Activated T-cell treated with anti-CD3 and anti-CD28 coated beads, Interleukin-2, amount 50 U/mL, for 72 hours (primary cell): ENCODE results near the gene DCAF17. TPM values are rescaled to one million over a fixed set of nuclear protein-coding genes. Genes with fewer than 3 reads are reported as not detected.

Experiments
- ATAC-seq, 2 donors: fragments of 150-1000 bp; cut with Tn5 transposase; replicated peaks in 1 of 2; 2 replicates each; pipeline ENCODE4 v1.10.0; 2021; ENCODE audit warnings: moderate library complexity in 2 of 2, mild to moderate bottlenecking in 1 of 2
- DNase-seq, 2 donors: peaks; one replicate each; pipeline ENCODE4 v3.0.0; 2021 to 2022; ENCODE audit warnings: mixed read lengths in 1 of 2
- H3K27ac Mint-ChIP-seq: one replicate; pipeline ENCODE4 v1.8.0; 2022; ENCODE audit warnings: mild to moderate bottlenecking, moderate library complexity, mixed read lengths
- H3K27me3 Mint-ChIP-seq: one replicate; pipeline ENCODE4 v1.8.0; 2022; ENCODE audit warnings: low read depth, mixed read lengths
- H3K36me3 Mint-ChIP-seq, 2 donors: one replicate each; pipeline ENCODE4 v1.8.0; 2022; ENCODE audit warnings: mixed read lengths in 2 of 2, mild to moderate bottlenecking in 1 of 2; ENCODE audit not compliant: insufficient read depth in 2 of 2
- H3K4me1 Mint-ChIP-seq: one replicate; pipeline ENCODE4 v1.8.0; 2022; ENCODE audit warnings: low read depth, mixed read lengths
- H3K4me3 Mint-ChIP-seq, 2 donors: one replicate each; pipeline ENCODE4 v1.8.0; 2022; ENCODE audit warnings: mild to moderate bottlenecking in 2 of 2, mixed read lengths in 2 of 2, moderate library complexity in 2 of 2
- H3K9me3 Mint-ChIP-seq, 2 donors: one replicate each; pipeline ENCODE4 v1.8.0; 2022; ENCODE audit warnings: mixed read lengths in 2 of 2
- total RNA-seq, 2 donors: library from RNA; stranded (reverse); gene quantifications; one replicate each; pipeline ENCODE4 v1.2.3, GENCODE V29; 2022

The DCAF17 gene
- 10 to 100 TPM; 21.9 to 35.1 TPM for total RNA-seq

GRCh38 chr2:171434013-171434989 lies at the start of gene DCAF17:
TSS of gene DCAF17 (plus strand) at chr2:171434226. CDS start at chr2:171434578, 352 bp downstream.
- Mint-ChIP-seq H3K9me3 (no peaks in the 10 kb centered on the region), H3K27me3 (no peaks in the 10 kb centered on the region), H3K36me3 (peaks cover 6 to 40% of the 10 kb centered on the region in 2 donors), H3K27ac (peak within 1 kb of the TSS; percentile 98), H3K4me1 (peaks cover 52% of the 10 kb centered on the region), H3K4me3 (peak within 1 kb of the TSS; percentile 98 to 100)
- DNase-seq (peak; percentile 96 to 97), ATAC-seq (peak; percentile 92 to 93)

GRCh38 chr2:171386627-171387026 lies 47.4 kb upstream of the DCAF17 start:
- H3K27ac Mint-ChIP-seq, result no peak overlapping the region
- no peak for DNase-seq
- peaks cover 28% of the 10 kb centered on the region for H3K4me1 Mint-ChIP-seq
- H3K4me3 Mint-ChIP-seq, result no peak overlapping the region
- H3K36me3 Mint-ChIP-seq, result peaks cover 4 to 15% of the 10 kb centered on the region in 2 donors
- H3K9me3 Mint-ChIP-seq, result peaks cover 0 to 2% of the 10 kb centered on the region in 2 donors
- H3K27me3 Mint-ChIP-seq, result no peaks in the 10 kb centered on the region
- no peak for ATAC-seq

GRCh38 chr2:171387052-171387451 lies 47.0 kb upstream of the DCAF17 start:
- peaks cover 0 to 2% of the 10 kb centered on the region in 2 donors for H3K9me3 Mint-ChIP-seq
- peaks cover 32% of the 10 kb centered on the region for H3K4me1 Mint-ChIP-seq
- no peak overlapping the region for H3K27ac Mint-ChIP-seq
- no peak for ATAC-seq
- no peaks in the 10 kb centered on the region for H3K27me3 Mint-ChIP-seq
- H3K36me3 Mint-ChIP-seq, result peaks cover 4 to 15% of the 10 kb centered on the region in 2 donors
- no peak for DNase-seq
- no peak overlapping the region for H3K4me3 Mint-ChIP-seq

GRCh38 chr2:171389325-171389724 lies 44.7 kb upstream of the DCAF17 start:
- H3K36me3 Mint-ChIP-seq, result peaks cover 2 to 9% of the 10 kb centered on the region in 2 donors
- H3K27me3 Mint-ChIP-seq, result no peaks in the 10 kb centered on the region
- H3K27ac Mint-ChIP-seq, result no peak overlapping the region
- H3K4me1 Mint-ChIP-seq, result peaks cover 37% of the 10 kb centered on the region
- H3K4me3 Mint-ChIP-seq, result peak overlapping the region; percentile 11 to 14
- ATAC-seq (no peak), DNase-seq (no peak)
- H3K9me3 Mint-ChIP-seq, result no peaks in the 10 kb centered on the region

- Mint-ChIP-seq H3K36me3 (peaks cover 2 to 9% of the 10 kb centered on the region in 2 donors), H3K4me3 (peak overlapping the region; percentile 11 to 14), H3K4me1 (peaks cover 37% of the 10 kb centered on the region), H3K27ac (no peak overlapping the region), H3K9me3 (no peaks in the 10 kb centered on the region), H3K27me3 (no peaks in the 10 kb centered on the region)
- ATAC-seq, result no peak
- no peak for DNase-seq
Observed at GRCh38 chr2:171389780-171390179, 44.2 kb upstream of the DCAF17 start.

GRCh38 chr2:171390941-171391516 lies 43.0 kb upstream of the DCAF17 start:
- peak overlapping the region; percentile 24 to 47 for H3K4me3 Mint-ChIP-seq
- H3K36me3 Mint-ChIP-seq, result peaks cover 2 to 5% of the 10 kb centered on the region in 2 donors
- DNase-seq (peak; percentile 56 to 73), ATAC-seq (peak; percentile 93 to 96)
- peak overlapping the region; percentile 34 for H3K27ac Mint-ChIP-seq
- peaks cover 34% of the 10 kb centered on the region for H3K4me1 Mint-ChIP-seq
- no peaks in the 10 kb centered on the region for H3K27me3 Mint-ChIP-seq
- H3K9me3 Mint-ChIP-seq, result no peaks in the 10 kb centered on the region

- Mint-ChIP-seq H3K27me3 (no peaks in the 10 kb centered on the region), H3K36me3 (peaks cover 2 to 6% of the 10 kb centered on the region in 2 donors), H3K9me3 (no peaks in the 10 kb centered on the region), H3K4me1 (peaks cover 34% of the 10 kb centered on the region), H3K27ac (peak overlapping the region; percentile 34), H3K4me3 (peak overlapping the region; percentile 24 to 47)
- DNase-seq, result no peak
- no peak for ATAC-seq
Observed at GRCh38 chr2:171391532-171391931, 42.5 kb upstream of the DCAF17 start.

- Mint-ChIP-seq H3K36me3 (peaks cover 0 to 14% of the 10 kb centered on the region in 2 donors), H3K9me3 (peaks cover 0 to 5% of the 10 kb centered on the region in 2 donors), H3K27ac (no peak overlapping the region), H3K4me3 (no peak overlapping the region), H3K4me1 (peaks cover 35% of the 10 kb centered on the region), H3K27me3 (no peaks in the 10 kb centered on the region)
- DNase-seq (no peak), ATAC-seq (no peak)
Observed at GRCh38 chr2:171393487-171393886, 40.5 kb upstream of the DCAF17 start.

GRCh38 chr2:171394164-171394740 lies 39.8 kb upstream of the DCAF17 start:
- H3K36me3 Mint-ChIP-seq, result peaks cover 0 to 16% of the 10 kb centered on the region in 2 donors
- peaks cover 0 to 5% of the 10 kb centered on the region in 2 donors for H3K9me3 Mint-ChIP-seq
- ATAC-seq, result no peak

GRCh38 chr2:171399292-171399691 lies 34.7 kb upstream of the DCAF17 start:
- no peaks in the 10 kb centered on the region for H3K27me3 Mint-ChIP-seq
- ATAC-seq, result no peak
- peaks cover 28% of the 10 kb centered on the region for H3K4me1 Mint-ChIP-seq
- peaks cover 6 to 8% of the 10 kb centered on the region in 2 donors for H3K9me3 Mint-ChIP-seq
- no peak overlapping the region for H3K4me3 Mint-ChIP-seq
- no peak overlapping the region for H3K27ac Mint-ChIP-seq
- peaks cover 11 to 25% of the 10 kb centered on the region in 2 donors for H3K36me3 Mint-ChIP-seq
- DNase-seq, result no peak

More at GRCh38 chr2:171394164-171394740, 39.8 kb upstream of the DCAF17 start:
- DNase-seq, result no peak
- no peak overlapping the region for H3K27ac Mint-ChIP-seq
- H3K27me3 Mint-ChIP-seq, result no peaks in the 10 kb centered on the region
- peaks cover 42% of the 10 kb centered on the region for H3K4me1 Mint-ChIP-seq
- no peak overlapping the region for H3K4me3 Mint-ChIP-seq

- Mint-ChIP-seq H3K27ac (peak overlapping the region; percentile 1), H3K4me3 (no peak overlapping the region), H3K9me3 (peaks cover 6 to 9% of the 10 kb centered on the region in 2 donors), H3K27me3 (no peaks in the 10 kb centered on the region), H3K4me1 (peaks cover 36% of the 10 kb centered on the region), H3K36me3 (peaks cover 11 to 25% of the 10 kb centered on the region in 2 donors)
- no peak for DNase-seq
- ATAC-seq, result peak; percentile 60 to 75
Observed at GRCh38 chr2:171400395-171400794, 33.6 kb upstream of the DCAF17 start.

- peaks cover 39% of the 10 kb centered on the region for H3K4me1 Mint-ChIP-seq
- H3K27me3 Mint-ChIP-seq, result no peaks in the 10 kb centered on the region
- ATAC-seq (no peak), DNase-seq (no peak)
- H3K36me3 Mint-ChIP-seq, result peaks cover 13 to 27% of the 10 kb centered on the region in 2 donors
- no peak overlapping the region for H3K27ac Mint-ChIP-seq
- no peak overlapping the region for H3K4me3 Mint-ChIP-seq
- H3K9me3 Mint-ChIP-seq, result peaks cover 6 to 9% of the 10 kb centered on the region in 2 donors
Observed at GRCh38 chr2:171401947-171402346, 32.1 kb upstream of the DCAF17 start.
